Cardiac fibroblast (primary cell): ENCODE results near the gene JUN.

Source experiments
- DNase-seq, 2 donors: peaks; one replicate each; pipeline versions ENCODE4 v3.0.0 to v3.0.0-alpha.2; 2010; ENCODE audit warnings: low read depth in 2 of 2
- H3K4me3 ChIP-seq, 2 donors: replicated peaks in 1 of 2; 1 replicate in 1 of 2; 2 replicates in 1 of 2; pipeline ENCODE4 v1.5.1; 2011; ENCODE audit warnings: low read depth in 2 of 2, low read length in 2 of 2, mild to moderate bottlenecking in 2 of 2, moderate library complexity in 1 of 2
- CTCF ChIP-seq: IDR thresholded peaks from one replicate; pipeline ENCODE4 v1.5.1; 2011; ENCODE audit warnings: low read depth, mild to moderate bottlenecking, low read length, inconsistent platforms

Gene JUN

DNA sequence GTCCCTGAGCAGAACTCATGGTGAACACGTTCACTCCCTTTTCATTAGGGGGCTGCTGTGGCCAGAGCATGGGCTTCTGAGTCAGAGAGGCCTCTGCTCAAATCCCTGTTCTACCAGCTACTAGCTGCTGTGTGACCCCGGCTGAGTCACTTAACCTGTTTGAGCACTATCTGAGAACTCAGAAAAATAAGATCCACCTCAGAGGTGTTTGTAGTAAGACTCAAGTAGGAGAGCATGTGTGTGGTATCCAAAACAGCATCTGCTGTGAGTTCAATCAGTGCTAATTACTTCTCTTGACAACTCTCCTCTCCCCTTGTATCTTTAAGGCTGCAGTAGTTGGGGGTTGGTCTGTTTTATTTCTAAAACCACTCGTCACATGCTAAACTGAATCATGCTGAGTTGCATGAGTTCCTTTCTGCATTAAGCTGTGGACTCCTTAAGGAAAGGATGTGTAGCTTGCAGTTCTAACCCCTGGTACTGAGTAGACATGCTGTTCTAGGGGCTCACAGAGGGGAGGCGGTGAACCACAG is 39.7 kb upstream of the JUN start:
- peak; percentile 64 to 89 for DNase-seq
- TF ChIP-seq CTCF = no peak
- no peak overlapping the region for H3K4me3 ChIP-seq

- no peak for DNase-seq
- TF ChIP-seq CTCF = no peak
- no peak overlapping the region for H3K4me3 ChIP-seq
Observed at GRCh38 chr1:58821309-58821708, 37.5 kb upstream of the JUN start.

DNA sequence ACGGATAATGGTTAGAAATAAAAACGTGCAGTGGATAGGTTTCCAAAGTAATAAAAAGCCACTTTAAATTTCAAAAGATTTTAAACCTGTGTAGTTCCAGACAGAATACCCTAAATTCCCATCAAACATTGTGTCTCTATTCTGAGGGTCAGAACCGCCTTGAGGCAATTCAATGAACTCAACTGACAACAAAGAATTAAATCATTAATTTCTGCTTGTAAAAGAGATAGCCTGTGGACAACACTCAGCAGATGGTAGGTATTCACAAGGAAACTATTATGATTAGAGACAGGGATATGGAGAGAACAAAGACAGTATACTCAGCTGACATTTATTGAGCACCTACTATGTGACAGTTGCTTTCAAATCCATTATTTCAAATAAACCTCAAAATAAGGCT is 35.1 kb upstream of the JUN start:
- H3K4me3 ChIP-seq = no peak overlapping the region
- TF ChIP-seq CTCF = no peak
- no peak for DNase-seq

DNA sequence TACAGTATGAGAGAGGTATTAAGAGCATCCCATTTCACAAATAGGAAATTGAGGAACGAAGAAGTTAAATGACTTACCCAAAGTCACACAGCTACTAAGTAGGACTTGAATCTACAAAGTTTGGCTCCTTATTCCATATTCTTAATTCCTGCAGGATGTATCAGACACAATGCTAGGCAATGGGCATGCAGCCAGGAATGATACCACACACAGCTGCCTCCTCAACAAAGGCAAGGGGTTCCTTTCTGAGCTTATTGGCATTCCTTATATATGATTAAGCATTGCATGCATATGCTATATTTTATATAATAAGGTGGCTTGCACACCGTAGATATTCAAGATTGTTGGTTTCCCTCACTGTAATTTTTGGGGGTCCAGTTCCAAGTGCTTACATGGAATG is 34.2 kb upstream of the JUN start:
- peak; percentile 86 to 94 for DNase-seq
- no peak for TF ChIP-seq CTCF
- H3K4me3 ChIP-seq = no peak overlapping the region

DNA sequence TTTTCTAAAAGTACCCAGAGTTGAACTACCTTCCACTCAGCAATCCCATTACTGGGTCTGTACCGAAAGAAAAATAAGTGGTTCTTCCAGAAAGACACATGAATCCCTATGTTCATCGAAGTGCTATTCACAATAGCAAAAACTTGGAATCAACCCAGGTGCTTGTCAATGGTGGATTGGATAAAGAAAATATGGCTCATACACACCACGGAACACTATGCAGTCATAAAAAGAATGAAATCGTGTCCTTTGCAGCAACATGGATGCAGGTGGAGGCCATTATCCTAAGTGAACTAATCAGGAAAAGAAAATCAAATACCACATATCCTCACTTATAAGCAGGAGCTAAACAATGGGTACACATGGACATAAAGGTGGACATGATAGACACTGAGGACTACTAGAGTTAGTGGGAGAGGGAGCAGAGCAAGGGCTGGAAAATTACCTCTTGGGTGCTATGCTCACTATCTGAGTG is 32.9 kb upstream of the JUN start:
- no peak overlapping the region for H3K4me3 ChIP-seq
- DNase-seq = peak; percentile 45 to 48
- TF ChIP-seq CTCF = no peak

DNA sequence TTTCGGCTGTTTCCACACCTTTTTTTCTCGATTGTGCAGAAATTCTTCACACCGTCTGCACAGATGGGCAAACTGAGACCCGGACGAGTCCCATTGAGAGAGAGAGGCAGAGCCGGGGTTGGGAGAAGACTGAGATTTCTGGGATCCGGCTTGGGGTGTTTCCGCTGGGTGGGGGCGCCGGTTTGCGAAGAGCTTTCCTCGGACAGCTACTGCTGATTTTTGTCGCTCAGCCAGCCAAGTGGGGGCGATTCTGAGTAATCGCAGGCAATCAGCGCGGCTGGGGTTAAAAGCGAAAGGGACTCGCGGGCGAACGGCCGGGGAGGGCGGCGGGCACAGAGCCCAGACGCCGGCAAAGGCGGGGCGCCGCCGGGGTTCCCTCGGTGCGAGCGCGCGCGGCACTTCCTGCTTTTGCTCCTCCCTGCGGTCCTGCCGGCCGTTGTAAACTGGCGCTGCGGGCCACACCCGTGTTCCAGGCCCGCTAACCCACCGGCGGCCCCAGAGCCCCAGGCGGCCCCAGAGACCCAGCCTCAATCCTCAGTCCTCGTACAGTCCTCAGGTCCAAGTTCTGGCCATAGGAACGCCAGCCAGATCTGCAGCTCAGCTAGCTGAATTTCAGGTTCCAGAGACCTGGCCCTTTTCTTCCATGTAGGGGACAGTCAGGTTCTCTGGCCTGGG is 32.4 kb upstream of the JUN start:
- DNase-seq = peak; percentile 89 to 92
- peak overlapping the region; percentile 42 to 55 for H3K4me3 ChIP-seq
- peak; percentile 1 for TF ChIP-seq CTCF
